ENCODE measurements around the gene EIF4H.

- TF ChIP-seq CTCF (IDR thresholded peaks at IDR 0.05) (peak in 4 of 5 experiments; percentile 24 to 34 (median 28)), POLR2A (IDR thresholded peaks at IDR 0.05) (no peak), EP300 (IDR thresholded peaks at IDR 0.05; ENCODE audit: low read depth) (no peak)
Measured at GRCh38 chr7:74164985-74165456, 9.1 kb upstream of the EIF4H start.

All from transverse colon (tissue), 3 donors.